Neuronal stem cell (in vitro differentiated cells): ENCODE results near the gene NTN4.

Experiments used
- DNase-seq: peaks from one replicate; pipeline ENCODE4 v3.0.0-alpha.2; 2013; ENCODE audit warnings: low spot score
- H2AFZ ChIP-seq: one replicate; pipeline ENCODE4 v1.6.1; 2013; ENCODE audit warnings: mild to moderate bottlenecking, low read length, inconsistent platforms
- H2AK5ac ChIP-seq: 2 replicates; pipeline ENCODE4 v1.6.1; 2013; ENCODE audit warnings: low read depth, mild to moderate bottlenecking, inconsistent platforms, low read length, moderate library complexity, mixed read lengths
- H2BK120ac ChIP-seq: 2 replicates; pipeline ENCODE4 v1.6.1; 2013; ENCODE audit warnings: low read depth, mild to moderate bottlenecking, inconsistent platforms, low read length, moderate library complexity, mixed read lengths
- H2BK12ac ChIP-seq: one replicate; pipeline ENCODE4 v1.6.1; 2013; ENCODE audit warnings: low read length, inconsistent platforms
- H2BK15ac ChIP-seq: 2 replicates; pipeline ENCODE4 v1.6.1; 2013; ENCODE audit warnings: mild to moderate bottlenecking, low read length, inconsistent platforms, mixed read lengths
- H2BK5ac ChIP-seq: one replicate; pipeline ENCODE4 v1.6.1; 2013; ENCODE audit warnings: inconsistent platforms, mild to moderate bottlenecking, low read length, moderate library complexity
- H3K14ac ChIP-seq: one replicate; pipeline ENCODE4 v1.6.1; 2013; ENCODE audit warnings: low read length, inconsistent platforms
- H3K18ac ChIP-seq: 2 replicates; pipeline ENCODE4 v1.6.1; 2013; ENCODE audit warnings: low read length, inconsistent platforms
- H3K23ac ChIP-seq: 2 replicates; pipeline ENCODE4 v1.6.1; 2013; ENCODE audit warnings: low read depth, mild to moderate bottlenecking, mixed read lengths, low read length, inconsistent platforms; ENCODE audit not compliant: poor library complexity
- H3K27ac ChIP-seq: replicated peaks from 3 replicates; pipeline ENCODE4 v1.5.1; 2013; ENCODE audit warnings: low read length, inconsistent platforms
- H3K27me3 ChIP-seq, 3 experiments: 2 replicates each; pipeline ENCODE4 v1.6.1; 2013; ENCODE audit warnings: low read length in 3 of 3, mild to moderate bottlenecking in 2 of 3, inconsistent platforms in 1 of 3, low read depth in 1 of 3, mixed read lengths in 1 of 3, moderate library complexity in 1 of 3; ENCODE audit not compliant: control insufficient read depth in 3 of 3, insufficient read depth in 3 of 3
- H3K36me3 ChIP-seq, 2 donors: replicated peaks in 1 of 2; 2 replicates each; pipeline ENCODE4 v1.6.1; 2013; ENCODE audit warnings: low read length in 2 of 2; ENCODE audit not compliant: control insufficient read depth in 2 of 2, insufficient read depth in 2 of 2
- H3K4ac ChIP-seq: 2 replicates; pipeline ENCODE4 v1.6.1; 2013; ENCODE audit warnings: inconsistent platforms, mild to moderate bottlenecking, low read length, moderate library complexity
- H3K4me1 ChIP-seq, 2 donors: 1 replicate in 1 of 2; 2 replicates in 1 of 2; pipeline ENCODE4 v1.6.1; 2013; ENCODE audit warnings: low read length in 2 of 2, low read depth in 1 of 2; ENCODE audit not compliant: control insufficient read depth in 2 of 2, insufficient read depth in 1 of 2
- H3K4me2 ChIP-seq: one replicate; pipeline ENCODE4 v1.6.1; 2013; ENCODE audit warnings: mild to moderate bottlenecking, low read length, inconsistent platforms; ENCODE audit not compliant: insufficient read depth, poor library complexity, severe bottlenecking
- H3K4me3 ChIP-seq, 2 donors: 2 replicates each; pipeline ENCODE4 v1.5.1; 2013; ENCODE audit warnings: low read length in 2 of 2, mild to moderate bottlenecking in 2 of 2, inconsistent platforms in 1 of 2, moderate library complexity in 1 of 2
- H3K79me1 ChIP-seq: one replicate; pipeline ENCODE4 v1.6.1; 2013; ENCODE audit warnings: low read depth, mild to moderate bottlenecking, inconsistent platforms, low read length, moderate library complexity
- H3K9ac ChIP-seq: one replicate; pipeline ENCODE4 v1.6.1; 2013; ENCODE audit warnings: mild to moderate bottlenecking, low read depth, low read length, inconsistent platforms; ENCODE audit not compliant: poor library complexity
- H3K9me3 ChIP-seq, 2 donors: replicated peaks in 1 of 2; 2 replicates each; pipeline versions ENCODE3 to v1.6.1; 2013; ENCODE audit warnings: low read length in 2 of 2, mild to moderate bottlenecking in 2 of 2, inconsistent platforms in 1 of 2, low read depth in 1 of 2, mixed read lengths in 1 of 2, moderate library complexity in 1 of 2; ENCODE audit not compliant: control insufficient read depth in 2 of 2, insufficient read depth in 1 of 2
- H4K8ac ChIP-seq: one replicate; pipeline ENCODE4 v1.6.1; 2013; ENCODE audit warnings: low read depth, mild to moderate bottlenecking, inconsistent platforms, low read length, moderate library complexity
- H4K91ac ChIP-seq: one replicate; pipeline ENCODE4 v1.6.1; 2013; ENCODE audit warnings: low read length, low read depth, mild to moderate bottlenecking, inconsistent platforms; ENCODE audit not compliant: poor library complexity
- WGBS, 2 donors: extraction: QIAGEN DNeasy Blood & Tissue Kit; methylation state at CpG; one replicate each; pipeline ENCODE4 v1.1.7; 2013; ENCODE audit warnings: missing lambda C conversion rate in 2 of 2, mixed read lengths in 1 of 2; ENCODE audit not compliant: insufficient read length in 2 of 2, insufficient replicate concordance in 1 of 2; ENCODE audit errors: extremely low coverage in 2 of 2; 5-methylcytosine and 5-hydroxymethylcytosine counted together

NTN4 gene

GRCh38 chr12:95715177-95715576 lies 75.4 kb downstream of the NTN4 start:
- Histone ChIP-seq H4K91ac (no peak overlapping the region), H3K4me1 (peaks cover 0 to 2% of the 10 kb centered on the region in 2 donors), H3K27ac (no peak overlapping the region), H2BK12ac (no peak overlapping the region), H3K36me3 (peaks cover 0 to 4% of the 10 kb centered on the region in 2 donors), H3K79me1 (no peaks in the 10 kb centered on the region), H2AFZ (no peak overlapping the region), H2BK15ac (no peak overlapping the region), H3K4me2 (no peak overlapping the region), H3K4ac (no peak overlapping the region), H2AK5ac (no peak overlapping the region), H3K14ac (no peak overlapping the region), H3K9me3 (no peaks in the 10 kb centered on the region), H4K8ac (no peak overlapping the region), H3K27me3 (peaks cover 0 to 3% (median 0%) of the 10 kb centered on the region in 3 experiments), H3K9ac (no peak overlapping the region), H3K23ac (no peak overlapping the region), H3K4me3 (no peak overlapping the region), H2BK120ac (no peak overlapping the region), H3K18ac (no peak overlapping the region), H2BK5ac (no peak overlapping the region)
- no CpG with 5 or more reads among the region's 1 CpG for WGBS, 2 donors
- DNase-seq: no peak

- Histone ChIP-seq H3K36me3 (peaks cover 0 to 4% of the 10 kb centered on the region in 2 donors), H3K4ac (no peak overlapping the region)
- no CpG with 5 or more reads among the region's 3 CpGs for WGBS, 2 donors
Observed at GRCh38 chr12:95712269-95712668, 78.3 kb downstream of the NTN4 start.

GRCh38 chr12:95710386-95710785 lies 80.2 kb downstream of the NTN4 start:
- H3K9ac ChIP-seq: no peak overlapping the region
- no peak overlapping the region for H2AFZ ChIP-seq
- no peak overlapping the region for H3K14ac ChIP-seq
- no peak overlapping the region for H2AK5ac ChIP-seq
- no peak overlapping the region for H3K18ac ChIP-seq
- H2BK12ac ChIP-seq: no peak overlapping the region
- peaks cover 0 to 4% of the 10 kb centered on the region in 2 donors for H3K36me3 ChIP-seq
- H3K27me3 ChIP-seq: peaks cover 0 to 3% (median 0%) of the 10 kb centered on the region in 3 experiments
- no peak overlapping the region for H3K23ac ChIP-seq
- H3K4me1 ChIP-seq: peaks cover 0 to 2% of the 10 kb centered on the region in 2 donors
- no peak overlapping the region for H2BK120ac ChIP-seq
- H3K4ac ChIP-seq: no peak overlapping the region
- no peak for DNase-seq
- no peak overlapping the region for H3K4me2 ChIP-seq
- no peak overlapping the region for H4K91ac ChIP-seq
- no peak overlapping the region for H2BK15ac ChIP-seq
- no peak overlapping the region for H2BK5ac ChIP-seq
- no peaks in the 10 kb centered on the region for H3K9me3 ChIP-seq
- no peaks in the 10 kb centered on the region for H3K79me1 ChIP-seq
- H3K4me3 ChIP-seq: no peak overlapping the region
- no peak overlapping the region for H4K8ac ChIP-seq
- WGBS, 2 donors: no CpG with 5 or more reads among the region's 8 CpGs
- H3K27ac ChIP-seq: no peak overlapping the region

More at GRCh38 chr12:95712269-95712668, 78.3 kb downstream of the NTN4 start:
- H3K27ac ChIP-seq: no peak overlapping the region
- no peak overlapping the region for H2BK15ac ChIP-seq
- DNase-seq: no peak
- no peak overlapping the region for H2BK12ac ChIP-seq
- H3K9ac ChIP-seq: no peak overlapping the region
- peaks cover 0 to 3% (median 0%) of the 10 kb centered on the region in 3 experiments for H3K27me3 ChIP-seq
- no peaks in the 10 kb centered on the region for H3K79me1 ChIP-seq
- no peak overlapping the region for H2AFZ ChIP-seq
- H3K4me3 ChIP-seq: no peak overlapping the region
- H2BK5ac ChIP-seq: no peak overlapping the region
- no peak overlapping the region for H3K23ac ChIP-seq
- H4K8ac ChIP-seq: no peak overlapping the region
- no peak overlapping the region for H3K4me2 ChIP-seq
- no peaks in the 10 kb centered on the region for H3K9me3 ChIP-seq
- no peak overlapping the region for H3K18ac ChIP-seq
- H2BK120ac ChIP-seq: no peak overlapping the region
- H3K14ac ChIP-seq: no peak overlapping the region
- no peak overlapping the region for H4K91ac ChIP-seq
- no peak overlapping the region for H2AK5ac ChIP-seq
- H3K4me1 ChIP-seq: peaks cover 0 to 2% of the 10 kb centered on the region in 2 donors

GRCh38 chr12:95709152-95709551 lies 81.4 kb downstream of the NTN4 start:
- Histone ChIP-seq H3K36me3 (peaks cover 0 to 4% of the 10 kb centered on the region in 2 donors), H2BK15ac (no peak overlapping the region), H3K79me1 (no peaks in the 10 kb centered on the region), H4K8ac (no peak overlapping the region), H3K4me3 (no peak overlapping the region), H2AFZ (no peak overlapping the region), H3K4me2 (no peak overlapping the region), H3K9me3 (no peaks in the 10 kb centered on the region), H2BK5ac (no peak overlapping the region), H3K4ac (no peak overlapping the region), H2BK12ac (no peak overlapping the region), H3K14ac (no peak overlapping the region), H3K18ac (no peak overlapping the region), H4K91ac (no peak overlapping the region), H3K9ac (no peak overlapping the region), H2BK120ac (no peak overlapping the region), H3K4me1 (peaks cover 0 to 2% of the 10 kb centered on the region in 2 donors), H3K23ac (no peak overlapping the region), H3K27ac (no peak overlapping the region), H3K27me3 (peaks cover 0 to 4% (median 0%) of the 10 kb centered on the region in 3 experiments), H2AK5ac (no peak overlapping the region)
- WGBS, 2 donors: 100% methylated on average over 1 of the region's 2 CpGs; no CpG with 5 or more reads in 1 of the 2 donors
- DNase-seq: no peak
